Right lobe of liver (tissue), 4 donors: ENCODE measurements around the gene LGALS8.

Experiments used
- POLR2A ChIP-seq: fragments of 450-650 bp; IDR thresholded peaks from one replicate; pipeline ENCODE4 v1.6.1; 2017; ENCODE audit warnings: antibody characterized with exemption, mild to moderate bottlenecking
- TF ChIP-seq, protein P1 (sequence below), 4 donors: fragments of 200-600 bp in 3 of 4; fragments of 450-650 bp in 1 of 4; IDR thresholded peaks; one replicate each; pipeline versions ENCODE4 v1.5.1 to v1.8.0; 2016 to 2022; ENCODE audit warnings: antibody characterized with exemption in 4 of 4, mild to moderate bottlenecking in 2 of 4
- donor health status: DM: no; HTN: no; CAD: no.
- donor health status: DM: no; HTN: no; CAD: no.
- donor health status: DM: no; HTN: yes; CAD: no.

DNA sequence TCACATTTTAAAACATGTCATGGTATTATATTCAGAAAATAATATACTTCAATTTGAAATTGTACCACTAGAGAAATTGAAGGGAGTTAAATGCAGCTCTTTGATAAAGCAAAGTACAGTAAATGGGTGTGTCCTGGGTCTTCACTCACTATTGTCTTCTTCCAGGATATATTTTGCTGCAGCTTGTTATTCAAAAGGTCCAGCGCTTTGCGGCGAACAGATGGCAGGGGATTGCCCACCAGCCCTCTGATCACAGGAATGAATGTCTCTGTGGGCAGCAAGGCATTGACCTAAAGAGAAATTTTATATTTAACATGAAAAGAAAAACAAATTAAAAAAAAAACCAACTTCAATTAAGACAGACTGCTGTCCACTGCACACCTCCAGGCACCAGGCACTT, 35.1 kb downstream of the LGALS8 start:
- TF ChIP-seq, protein P1, sequence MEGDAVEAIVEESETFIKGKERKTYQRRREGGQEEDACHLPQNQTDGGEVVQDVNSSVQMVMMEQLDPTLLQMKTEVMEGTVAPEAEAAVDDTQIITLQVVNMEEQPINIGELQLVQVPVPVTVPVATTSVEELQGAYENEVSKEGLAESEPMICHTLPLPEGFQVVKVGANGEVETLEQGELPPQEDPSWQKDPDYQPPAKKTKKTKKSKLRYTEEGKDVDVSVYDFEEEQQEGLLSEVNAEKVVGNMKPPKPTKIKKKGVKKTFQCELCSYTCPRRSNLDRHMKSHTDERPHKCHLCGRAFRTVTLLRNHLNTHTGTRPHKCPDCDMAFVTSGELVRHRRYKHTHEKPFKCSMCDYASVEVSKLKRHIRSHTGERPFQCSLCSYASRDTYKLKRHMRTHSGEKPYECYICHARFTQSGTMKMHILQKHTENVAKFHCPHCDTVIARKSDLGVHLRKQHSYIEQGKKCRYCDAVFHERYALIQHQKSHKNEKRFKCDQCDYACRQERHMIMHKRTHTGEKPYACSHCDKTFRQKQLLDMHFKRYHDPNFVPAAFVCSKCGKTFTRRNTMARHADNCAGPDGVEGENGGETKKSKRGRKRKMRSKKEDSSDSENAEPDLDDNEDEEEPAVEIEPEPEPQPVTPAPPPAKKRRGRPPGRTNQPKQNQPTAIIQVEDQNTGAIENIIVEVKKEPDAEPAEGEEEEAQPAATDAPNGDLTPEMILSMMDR (IDR thresholded peaks at IDR 0.05): no peak
- TF ChIP-seq POLR2A: no peak
